Fibroblast of lung (primary cell): ENCODE data around the gene PRKAB2.

Experiments
- EZH2 ChIP-seq: IDR thresholded peaks from 2 replicates; pipeline ENCODE4 v1.5.1; 2012; ENCODE audit warnings: low read length, control low read depth, mild to moderate bottlenecking; ENCODE audit errors: missing control alignments
- TF ChIP-seq, protein P1 (sequence below), 2 donors: IDR thresholded peaks in 1 of 2; conservative IDR thresholded peaks in 1 of 2; 1 replicate in 1 of 2; 2 replicates in 1 of 2; pipeline ENCODE4 v1.5.1; 2011 to 2012; ENCODE audit warnings: low read length in 2 of 2, control low read depth in 1 of 2, inconsistent platforms in 1 of 2, low read depth in 1 of 2, mild to moderate bottlenecking in 1 of 2

DNA sequence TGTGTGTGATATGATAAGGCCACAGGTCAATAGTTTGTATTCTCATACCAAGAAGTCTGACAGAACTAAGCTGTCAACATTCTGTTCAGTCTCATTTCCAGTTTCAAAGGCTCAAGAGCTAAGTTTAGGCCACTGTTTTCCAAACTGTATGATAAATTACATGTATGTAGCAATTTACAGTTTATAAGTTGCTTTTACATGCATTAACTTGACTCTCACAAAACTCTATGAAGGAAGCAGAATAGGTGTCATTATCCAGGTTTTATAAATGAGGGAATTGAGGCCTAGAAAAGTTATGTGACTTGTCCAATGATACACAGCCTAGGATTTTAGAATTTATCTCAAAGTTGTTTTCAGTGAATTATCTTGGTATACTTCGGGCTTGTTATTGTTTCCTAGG lies 29.5 kb upstream of the PRKAB2 start:
- no peak for TF ChIP-seq EZH2
- TF ChIP-seq, protein P1, sequence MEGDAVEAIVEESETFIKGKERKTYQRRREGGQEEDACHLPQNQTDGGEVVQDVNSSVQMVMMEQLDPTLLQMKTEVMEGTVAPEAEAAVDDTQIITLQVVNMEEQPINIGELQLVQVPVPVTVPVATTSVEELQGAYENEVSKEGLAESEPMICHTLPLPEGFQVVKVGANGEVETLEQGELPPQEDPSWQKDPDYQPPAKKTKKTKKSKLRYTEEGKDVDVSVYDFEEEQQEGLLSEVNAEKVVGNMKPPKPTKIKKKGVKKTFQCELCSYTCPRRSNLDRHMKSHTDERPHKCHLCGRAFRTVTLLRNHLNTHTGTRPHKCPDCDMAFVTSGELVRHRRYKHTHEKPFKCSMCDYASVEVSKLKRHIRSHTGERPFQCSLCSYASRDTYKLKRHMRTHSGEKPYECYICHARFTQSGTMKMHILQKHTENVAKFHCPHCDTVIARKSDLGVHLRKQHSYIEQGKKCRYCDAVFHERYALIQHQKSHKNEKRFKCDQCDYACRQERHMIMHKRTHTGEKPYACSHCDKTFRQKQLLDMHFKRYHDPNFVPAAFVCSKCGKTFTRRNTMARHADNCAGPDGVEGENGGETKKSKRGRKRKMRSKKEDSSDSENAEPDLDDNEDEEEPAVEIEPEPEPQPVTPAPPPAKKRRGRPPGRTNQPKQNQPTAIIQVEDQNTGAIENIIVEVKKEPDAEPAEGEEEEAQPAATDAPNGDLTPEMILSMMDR (conservative IDR thresholded peaks at IDR 0.05 in 1 of 2, IDR thresholded peaks at IDR 0.05 in 1 of 2; ENCODE audit: low read depth in 1 of 2, low read length in 2 of 2) = no peak
